IMR-90 (cell line): Measurements from ENCODE around the gene SLC6A6. TPM values are rescaled to one million over a fixed set of nuclear protein-coding genes. Genes with fewer than 3 reads are reported as not detected.

Source experiments
- ATAC-seq: fragments of 200-7000 bp; cut with Tn5 transposase; 2 replicates; pipeline ENCODE4 v1.9.1; 2020; ENCODE audit warnings: low read depth, mild to moderate bottlenecking, moderate library complexity
- BruUV-seq: library from RNA; stranded (reverse); fragments of 400-500 nt; replicated peaks from 2 replicates; lab custom pipeline; 2021; lab: Mats Ljungman, UMichigan
- CTCF ChIA-PET: fragments of 300-600 bp; formaldehyde crosslinking; extraction: SDS; loops from one replicate; lab custom pipeline; 2021; ENCODE audit warnings: antibody characterized with exemption; lab: Yijun Ruan, JAX
- POLR2A ChIA-PET: fragments of 300-600 bp; sonication (Branson Sonifier 250); formaldehyde crosslinking; loops from one replicate; lab custom pipeline; 2022; ENCODE audit warnings: antibody characterized with exemption; ENCODE audit not compliant: unreplicated experiment; lab: Charles Lee
- DNase-seq: peaks from one replicate; pipeline ENCODE4 v3.0.0; 2013
- H2AFZ ChIP-seq: replicated peaks from 2 replicates; pipeline ENCODE3; 2013; ENCODE audit warnings: low read length, mild to moderate bottlenecking; ENCODE audit not compliant: poor library complexity
- H2AK5ac ChIP-seq: 2 replicates; pipeline ENCODE4 v1.6.1; 2013; ENCODE audit warnings: low read depth, low read length, inconsistent platforms
- H2AK9ac ChIP-seq: replicated peaks from 2 replicates; pipeline ENCODE3; 2013; ENCODE audit warnings: mild to moderate bottlenecking, low read depth, low read length, moderate library complexity; ENCODE audit not compliant: poor library complexity
- H2BK120ac ChIP-seq: 2 replicates; pipeline ENCODE4 v1.6.1; 2013; ENCODE audit warnings: low read depth, low read length, inconsistent platforms
- H2BK15ac ChIP-seq: 3 replicates; pipeline ENCODE4 v1.6.1; 2013; ENCODE audit warnings: low read depth, low read length, inconsistent platforms
- H2BK20ac ChIP-seq: 2 replicates; pipeline ENCODE4 v1.6.1; 2013; ENCODE audit warnings: low read depth, mild to moderate bottlenecking, inconsistent platforms, low read length, moderate library complexity
- H2BK5ac ChIP-seq: 2 replicates; pipeline ENCODE4 v1.6.1; 2013; ENCODE audit warnings: mild to moderate bottlenecking, low read depth, low read length, inconsistent platforms; ENCODE audit not compliant: poor library complexity, severe bottlenecking
- H3K14ac ChIP-seq: replicated peaks from 2 replicates; pipeline ENCODE4 v1.6.1; 2013; ENCODE audit warnings: low read depth, low read length, inconsistent platforms
- H3K18ac ChIP-seq: 2 replicates; pipeline ENCODE4 v1.6.1; 2013; ENCODE audit warnings: low read depth, low read length, control low read depth
- H3K23ac ChIP-seq: 2 replicates; pipeline ENCODE4 v1.6.1; 2013; ENCODE audit warnings: low read depth, low read length, inconsistent platforms
- H3K27ac ChIP-seq: 2 replicates; pipeline ENCODE4 v1.5.1; 2013; ENCODE audit warnings: mild to moderate bottlenecking, control low read depth, low read length; ENCODE audit not compliant: insufficient read depth
- H3K27me3 ChIP-seq: 2 replicates; pipeline ENCODE4 v1.6.1; 2013; ENCODE audit warnings: low read length; ENCODE audit not compliant: control insufficient read depth, insufficient read depth
- H3K36me3 ChIP-seq: 2 replicates; pipeline ENCODE4 v1.6.1; 2013; ENCODE audit warnings: low read length, mixed read lengths; ENCODE audit not compliant: control insufficient read depth, insufficient read depth
- H3K4ac ChIP-seq: 2 replicates; pipeline ENCODE4 v1.6.1; 2013; ENCODE audit warnings: low read depth, low read length, inconsistent platforms
- H3K4me1 ChIP-seq: 2 replicates; pipeline ENCODE4 v1.6.1; 2013; ENCODE audit warnings: low read length, mixed read lengths; ENCODE audit not compliant: control insufficient read depth, insufficient read depth
- H3K4me2 ChIP-seq: 2 replicates; pipeline ENCODE4 v1.6.1; 2013; ENCODE audit warnings: low read depth, mild to moderate bottlenecking, control low read depth, low read length, moderate library complexity
- H3K4me3 ChIP-seq: 2 replicates; pipeline ENCODE4 v1.5.1; 2013; ENCODE audit warnings: low read depth, mild to moderate bottlenecking, control low read depth, low read length, moderate library complexity; ENCODE audit not compliant: insufficient read depth
- H3K56ac ChIP-seq: 2 replicates; pipeline ENCODE4 v1.6.1; 2013; ENCODE audit warnings: low read length, inconsistent platforms; ENCODE audit not compliant: insufficient read depth; ENCODE audit errors: extremely low read depth
- H3K79me1 ChIP-seq, 2 experiments: 2 replicates each; pipeline ENCODE4 v1.6.1; 2013; ENCODE audit warnings: low read length in 2 of 2, inconsistent platforms in 1 of 2, low read depth in 1 of 2
- H3K9ac ChIP-seq: 2 replicates; pipeline ENCODE4 v1.6.1; 2013; ENCODE audit warnings: low read depth, low read length, control low read depth
- H3K9me1 ChIP-seq: 2 replicates; pipeline ENCODE4 v1.6.1; 2013; ENCODE audit warnings: low read length, inconsistent platforms; ENCODE audit not compliant: insufficient read depth
- H3K9me3 ChIP-seq: 2 replicates; pipeline ENCODE4 v1.6.1; 2013; ENCODE audit warnings: low read length; ENCODE audit not compliant: control insufficient read depth, insufficient read depth
- H4K20me1 ChIP-seq: 2 replicates; pipeline ENCODE4 v1.6.1; 2013; ENCODE audit warnings: low read length, inconsistent platforms; ENCODE audit not compliant: insufficient read depth
- H4K5ac ChIP-seq: 2 replicates; pipeline ENCODE4 v1.6.1; 2013; ENCODE audit warnings: mild to moderate bottlenecking, low read depth, low read length, control low read depth
- H4K8ac ChIP-seq, 2 experiments: 2 replicates each; pipeline ENCODE4 v1.6.1; 2013; ENCODE audit warnings: low read depth in 2 of 2, low read length in 2 of 2, control low read depth in 1 of 2, inconsistent platforms in 1 of 2
- H4K91ac ChIP-seq: 2 replicates; pipeline ENCODE4 v1.6.1; 2013; ENCODE audit warnings: low read depth, low read length, inconsistent platforms; ENCODE audit not compliant: insufficient read depth
- CEBPB ChIP-seq: IDR thresholded peaks from 2 replicates; pipeline ENCODE4 v1.6.1; 2012; ENCODE audit warnings: low read depth, low read length, improper control_type of control experiment
- CTCF ChIP-seq: conservative IDR thresholded peaks from 2 replicates; pipeline ENCODE4 v1.5.1; 2012; ENCODE audit warnings: mild to moderate bottlenecking, low read depth, low read length, improper control_type of control experiment
- MAZ ChIP-seq: IDR thresholded peaks from 2 replicates; pipeline ENCODE4 v1.6.1; 2012; ENCODE audit warnings: low read depth, mild to moderate bottlenecking, low read length, improper control_type of control experiment, moderate library complexity, borderline replicate concordance
- USF2 ChIP-seq: fragments of 150-350 bp; IDR thresholded peaks from 2 replicates; pipeline ENCODE4 v1.6.1; 2017; ENCODE audit warnings: mild to moderate bottlenecking, antibody characterized with exemption, low read length, low read depth
- WGBS, 2 experiments: methylation state at CpG; one replicate each; pipeline versions ENCODE4 v1.1.5 to v1.1.7; 2013; ENCODE audit warnings: missing lambda C conversion rate in 2 of 2; ENCODE audit not compliant: insufficient read length in 1 of 2; ENCODE audit errors: extremely low coverage in 2 of 2; 5-methylcytosine and 5-hydroxymethylcytosine counted together
- dilution Hi-C: fragments of 300-500 bp; cut with HindIII; formaldehyde crosslinking; loops from one replicate; pipeline ENCODE4 v1.14.3; 2018; ENCODE audit warnings: low sequenced_read_pairs; ENCODE audit not compliant: unreplicated experiment
- in situ Hi-C: fragments of 300-500 bp; cut with MboI; formaldehyde crosslinking; loops from 3 replicates; pipeline ENCODE4 v1.14.3; 2019; ENCODE audit warnings: low sequenced_read_pairs, inconsistent platforms, mixed read lengths
- intact Hi-C: fragments of 100-400 bp; cut with micrococcal nuclease; formaldehyde crosslinking; loops from 2 replicates; pipeline ENCODE4 v1.10.0; 2022
- microRNA-seq, 2 experiments: library from miRNA; stranded (forward) in 1 of 2; unstranded in 1 of 2; fragments of 10-50 nt in 1 of 2; fragments of <30 nt in 1 of 2; gene quantifications in 1 of 2; microRNA quantifications in 1 of 2; one replicate each; pipeline versions ENCODE3 to v1.1.0; 2013 to 2020; ENCODE audit not compliant: insufficient read depth in 1 of 2, insufficient read length in 1 of 2, unreplicated experiment in 1 of 2
- polyA plus RNA-seq, 3 experiments: library from polyadenylated mRNA; depleted of rRNA; stranded (reverse); fragments of >200 nt; gene quantifications; 2 replicates each; pipeline ENCODE4 v1.2.3, GENCODE V29; 2012; ENCODE audit warnings: low replicate concordance in 1 of 3
- small RNA-seq, 5 experiments: library from RNA; depleted of rRNA; stranded (forward); fragments of <200 nt; gene quantifications; one replicate each; pipeline ENCODE3, GENCODE V24; 2012
- total RNA-seq: library from RNA; depleted of rRNA; stranded (reverse); fragments of >200 nt; gene quantifications from 2 replicates; pipeline ENCODE4 v1.2.3, GENCODE V29; 2012; rRNA removed

SLC6A6 gene
- total and polyA plus RNA-seq, 2 of the 4 experiments (the other 2 are of a cell fraction): 29.9 to 39.4 TPM

- Histone ChIP-seq H3K27me3 (peaks cover 40% of the 10 kb centered on the region), H2BK5ac (no peak overlapping the region), H4K8ac (no peak overlapping the region), H3K27ac (no peak overlapping the region), H2AK9ac (peak overlapping the region; percentile 11), H2BK15ac (no peak overlapping the region), H2AK5ac (no peak overlapping the region), H3K36me3 (no peaks in the 10 kb centered on the region), H3K9me3 (no peaks in the 10 kb centered on the region), H3K4ac (no peak overlapping the region), H3K23ac (no peak overlapping the region), H2BK120ac (no peak overlapping the region), H3K18ac (no peak overlapping the region), H3K79me1 (no peaks in the 10 kb centered on the region), H3K9me1 (no peaks in the 10 kb centered on the region), H2AFZ (no peak overlapping the region), H2BK20ac (no peak overlapping the region), H3K14ac (no peak overlapping the region), H3K4me2 (no peak overlapping the region), H3K56ac (no peak overlapping the region), H4K91ac (no peak overlapping the region), H3K4me1 (no peaks in the 10 kb centered on the region), H3K4me3 (no peak overlapping the region), H4K20me1 (no peaks in the 10 kb centered on the region), H3K9ac (no peak overlapping the region), H4K5ac (no peak overlapping the region)
- no TSS peak for BruUV-seq
- dilution Hi-C loops: no loop called here
- no peak for DNase-seq
- no peak for ATAC-seq
- in situ Hi-C loops: no loop called here
- intact Hi-C loops: no loop called here
- 80% methylated on average over 1 of the region's 3 CpGs; no CpG with 5 or more reads in 1 of the 2 experiments for WGBS, 2 experiments
- CTCF ChIA-PET: no interaction called here
- POLR2A ChIA-PET: no interaction called here
- TF ChIP-seq CTCF (no peak), MAZ (no peak), USF2 (no peak), CEBPB (no peak)
Observed at GRCh38 chr3:14538451-14539088, 136.2 kb downstream of the SLC6A6 start.

Small RNA genes within 50 kb of the gene (microRNA-seq; reads per million reads assigned to microRNA genes)
- gene RNA5SP124 (ENCODE audit: insufficient read depth, insufficient read length) (not detected), gene RNU6-905P (ENCODE audit: insufficient read depth, insufficient read length) (not detected)

Small RNA genes within 50 kb of the gene (small RNA-seq; reads per million reads assigned to genes)
- gene RNA5SP124 (0 reads per million in 5 experiments), gene RNU6-905P (0 to 0.60 (median 0) reads per million in 5 experiments)

Other genes with a start within 250 kb of the SLC6A6 start
- gene XPC, start 224.0 kb upstream of the SLC6A6 start, total RNA-seq: 40.5 and 48.8 TPM in 2 replicates
- 27.6 and 30.9 TPM in 2 replicates for gene XPC, start 224.0 kb upstream of the SLC6A6 start, polyA plus RNA-seq (2012; rRNA removed)
- 3.4 and 14.2 TPM in 2 replicates for gene LSM3, start 223.8 kb upstream of the SLC6A6 start, total RNA-seq
- 10.0 and 11.5 TPM in 2 replicates for gene LSM3, start 223.8 kb upstream of the SLC6A6 start, polyA plus RNA-seq (2012; rRNA removed)
- gene GRIP2, start 137.7 kb downstream of the SLC6A6 start, total RNA-seq: under 0.01 TPM in 1 of 2 replicates, not detected in the other
- 0.05 and 0.17 TPM in 2 replicates for gene GRIP2, start 137.7 kb downstream of the SLC6A6 start, polyA plus RNA-seq (2012; rRNA removed)
- 5.9 and 6.9 TPM in 2 replicates for gene CCDC174, start 249.2 kb downstream of the SLC6A6 start, total RNA-seq
- 6.1 and 9.6 TPM in 2 replicates for gene CCDC174, start 249.2 kb downstream of the SLC6A6 start, polyA plus RNA-seq (2012; rRNA removed)